Mesendoderm (in vitro differentiated cells): ENCODE results near the gene AGAP3.

ENCODE experiments used
- DNase-seq: peaks from one replicate; pipeline ENCODE4 v3.0.0; 2013
- H2AK5ac ChIP-seq: 2 replicates; pipeline ENCODE4 v1.6.1; 2013; ENCODE audit warnings: low read length, inconsistent platforms
- H2BK120ac ChIP-seq: 2 replicates; pipeline ENCODE4 v1.6.1; 2013; ENCODE audit warnings: low read depth, mild to moderate bottlenecking, low read length, moderate library complexity, mixed read lengths
- H2BK15ac ChIP-seq: replicated peaks from 2 replicates; pipeline ENCODE4 v1.6.1; 2013; ENCODE audit warnings: low read depth, mild to moderate bottlenecking, moderate library complexity
- H2BK5ac ChIP-seq: 2 replicates; pipeline ENCODE4 v1.6.1; 2013; ENCODE audit warnings: low read length, inconsistent platforms
- H3K18ac ChIP-seq: 2 replicates; pipeline ENCODE4 v1.6.1; 2013; ENCODE audit warnings: mild to moderate bottlenecking, low read length, mixed read lengths
- H3K23ac ChIP-seq: one replicate; pipeline ENCODE4 v1.6.1; 2013; ENCODE audit warnings: low read length
- H3K27ac ChIP-seq: 2 replicates; pipeline ENCODE4 v1.5.1; 2013; ENCODE audit warnings: low read depth, mild to moderate bottlenecking, inconsistent platforms, low read length, moderate library complexity
- H3K27me3 ChIP-seq: 2 replicates; pipeline ENCODE4 v1.6.1; 2013; ENCODE audit warnings: low read length, control low read depth, mild to moderate bottlenecking, inconsistent platforms; ENCODE audit not compliant: insufficient read depth, poor library complexity
- H3K36me3 ChIP-seq: 2 replicates; pipeline ENCODE4 v1.6.1; 2013; ENCODE audit warnings: low read length, inconsistent platforms; ENCODE audit not compliant: control insufficient read depth, insufficient read depth
- H3K4ac ChIP-seq: one replicate; pipeline ENCODE4 v1.6.1; 2013; ENCODE audit warnings: low read depth, mild to moderate bottlenecking, low read length, moderate library complexity
- H3K4me1 ChIP-seq: 2 replicates; pipeline ENCODE4 v1.6.1; 2013; ENCODE audit warnings: low read depth, low read length, inconsistent platforms; ENCODE audit not compliant: control insufficient read depth
- H3K4me2 ChIP-seq: 2 replicates; pipeline ENCODE4 v1.6.1; 2013; ENCODE audit warnings: low read length
- H3K4me3 ChIP-seq: 2 replicates; pipeline ENCODE4 v1.5.1; 2013; ENCODE audit warnings: mild to moderate bottlenecking, low read length
- H3K56ac ChIP-seq: one replicate; pipeline ENCODE4 v1.6.1; 2013; ENCODE audit warnings: low read length
- H3K79me1 ChIP-seq: 2 replicates; pipeline ENCODE4 v1.6.1; 2013; ENCODE audit warnings: low read length, inconsistent platforms
- H3K79me2 ChIP-seq: 2 replicates; pipeline ENCODE4 v1.6.1; 2013; ENCODE audit warnings: mild to moderate bottlenecking, low read length; ENCODE audit not compliant: control insufficient read depth, insufficient read depth
- H3K9ac ChIP-seq: 2 replicates; pipeline ENCODE4 v1.6.1; 2013; ENCODE audit warnings: low read length, inconsistent platforms
- H4K5ac ChIP-seq: one replicate; pipeline ENCODE4 v1.6.1; 2013; ENCODE audit warnings: low read length
- H4K8ac ChIP-seq: one replicate; pipeline ENCODE4 v1.6.1; 2013; ENCODE audit warnings: low read depth, mild to moderate bottlenecking, control low read depth, low read length, moderate library complexity
- WGBS: extraction: QIAGEN DNeasy Blood & Tissue Kit; methylation state at CpG from one replicate; pipeline ENCODE4 v1.1.7; 2013; ENCODE audit warnings: low lambda C conversion rate, missing lambda C conversion rate; ENCODE audit not compliant: insufficient coverage; ENCODE audit errors: extremely low coverage; 5-methylcytosine and 5-hydroxymethylcytosine counted together

The AGAP3 gene

DNA sequence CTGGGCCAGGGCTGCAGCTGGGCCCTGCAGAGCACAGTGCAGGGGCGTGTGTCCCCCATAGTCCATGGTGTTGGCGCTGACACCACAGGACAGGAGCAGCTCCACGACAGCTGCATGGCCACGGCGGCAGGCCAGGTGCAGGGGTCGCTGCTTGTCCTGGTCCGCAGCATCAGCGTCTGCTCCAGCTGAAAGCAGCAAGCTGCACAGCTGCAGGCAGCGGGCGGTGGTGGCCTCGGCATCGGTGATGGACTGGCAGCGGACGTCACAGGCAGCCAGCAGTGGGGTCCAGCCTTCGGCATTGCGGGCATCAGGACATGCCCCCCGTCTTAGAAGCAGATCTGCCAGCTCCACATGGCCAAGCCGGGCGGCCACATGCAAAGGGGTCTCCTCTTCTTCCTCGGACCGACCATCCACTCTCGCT is 94.7 kb downstream of the AGAP3 start:
- H3K4me2 ChIP-seq = no peak overlapping the region

GRCh38 chr7:151185762-151186639 is 99.7 kb downstream of the AGAP3 start:
- no peak overlapping the region for H3K27ac ChIP-seq
- H2BK15ac ChIP-seq = no peak overlapping the region
- H2AK5ac ChIP-seq = no peak overlapping the region
- no peak overlapping the region for H4K8ac ChIP-seq
- H3K27me3 ChIP-seq = no peaks in the 10 kb centered on the region
- H3K79me1 ChIP-seq = no peaks in the 10 kb centered on the region
- no peak overlapping the region for H2BK5ac ChIP-seq
- H3K79me2 ChIP-seq = no peaks in the 10 kb centered on the region
- no CpG with 5 or more reads among the region's 16 CpGs for WGBS
- DNase-seq = no peak
- no peak overlapping the region for H2BK120ac ChIP-seq
- no peak overlapping the region for H3K4me2 ChIP-seq
- H3K36me3 ChIP-seq = no peaks in the 10 kb centered on the region
- no peak overlapping the region for H3K56ac ChIP-seq
- no peak overlapping the region for H3K4ac ChIP-seq
- H3K9ac ChIP-seq = no peak overlapping the region
- H3K23ac ChIP-seq = no peak overlapping the region
- no peak overlapping the region for H3K4me3 ChIP-seq
- no peaks in the 10 kb centered on the region for H3K4me1 ChIP-seq
- H4K5ac ChIP-seq = no peak overlapping the region
- H3K18ac ChIP-seq = no peak overlapping the region

More for the DNA sequence above, 94.7 kb downstream of the AGAP3 start:
- H4K8ac ChIP-seq = no peak overlapping the region
- no peak overlapping the region for H2BK120ac ChIP-seq
- H2BK15ac ChIP-seq = no peak overlapping the region
- no peak overlapping the region for H2BK5ac ChIP-seq
- no peak overlapping the region for H3K23ac ChIP-seq
- H3K18ac ChIP-seq = no peak overlapping the region
- H3K36me3 ChIP-seq = no peaks in the 10 kb centered on the region
- H3K79me2 ChIP-seq = no peaks in the 10 kb centered on the region
- no peaks in the 10 kb centered on the region for H3K79me1 ChIP-seq
- no peak overlapping the region for H3K27ac ChIP-seq
- no peaks in the 10 kb centered on the region for H3K27me3 ChIP-seq
- no peaks in the 10 kb centered on the region for H3K4me1 ChIP-seq
- H3K4ac ChIP-seq = no peak overlapping the region
- no peak for DNase-seq
- H3K9ac ChIP-seq = no peak overlapping the region
- no CpG with 5 or more reads among the region's 22 CpGs for whole genome bisulfite sequencing
- H3K4me3 ChIP-seq = no peak overlapping the region
- no peak overlapping the region for H3K56ac ChIP-seq
- H2AK5ac ChIP-seq = no peak overlapping the region
- no peak overlapping the region for H4K5ac ChIP-seq

DNA sequence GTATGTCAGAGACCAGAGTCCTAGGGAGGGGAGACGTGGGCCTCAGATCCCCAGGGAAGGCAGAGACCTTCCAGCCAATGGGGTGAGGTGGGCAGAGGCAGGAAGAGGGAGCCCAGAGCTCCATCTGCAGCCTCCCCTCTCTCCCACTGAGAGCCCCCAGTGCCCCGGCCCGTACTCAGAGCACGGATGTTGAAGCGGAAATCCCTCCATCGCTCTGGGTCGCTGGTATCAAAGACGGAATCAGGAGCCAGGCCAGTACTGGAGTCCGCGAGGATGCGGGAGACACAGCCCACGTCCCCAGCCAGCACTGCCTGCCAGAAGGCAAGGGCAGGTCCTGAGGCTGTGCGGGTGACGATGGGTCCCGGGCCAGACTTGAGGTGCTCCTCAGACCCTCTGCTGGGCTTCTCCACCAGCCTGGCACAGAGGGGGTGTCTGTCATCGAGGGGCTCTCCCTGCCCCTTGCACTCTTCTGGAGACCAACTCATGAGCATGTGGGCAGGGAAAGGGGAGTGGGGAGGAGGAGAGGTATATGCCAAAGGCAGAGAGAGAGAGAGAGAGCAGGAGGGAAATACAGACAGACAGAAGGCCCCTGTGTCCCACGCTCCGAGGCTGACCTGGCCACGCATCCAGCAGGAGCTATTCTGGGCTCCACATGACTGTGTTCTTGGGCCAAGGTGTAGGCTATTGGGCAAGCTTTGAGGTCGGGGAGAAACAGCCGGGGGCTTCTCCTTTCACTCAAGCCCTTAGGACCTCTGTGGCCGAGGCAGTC is 100.5 kb downstream of the AGAP3 start, which contains the start of gene ASB10:
TSS of gene ASB10 (minus strand) at position 611 of the 769 bp plus-strand sequence. CDS start at position 491, 120 bp downstream.
- H2BK15ac ChIP-seq = no peak within 1 kb of the TSS
- DNase-seq = no peak
- no peak within 1 kb of the TSS for H3K4ac ChIP-seq
- H3K4me2 ChIP-seq = no peak within 1 kb of the TSS
- no peaks in the 10 kb centered on the region for H3K79me1 ChIP-seq
- no peaks in the 10 kb centered on the region for H3K79me2 ChIP-seq
- no peaks in the 10 kb centered on the region for H3K36me3 ChIP-seq
- no peak within 1 kb of the TSS for H3K23ac ChIP-seq
- no peak within 1 kb of the TSS for H3K18ac ChIP-seq
- no peak within 1 kb of the TSS for H3K56ac ChIP-seq
- H4K8ac ChIP-seq = no peak within 1 kb of the TSS
- H3K4me3 ChIP-seq = no peak within 1 kb of the TSS
- no peaks in the 10 kb centered on the region for H3K4me1 ChIP-seq
- no peak within 1 kb of the TSS for H3K9ac ChIP-seq
- WGBS = no CpG with 5 or more reads among the region's 22 CpGs
- H3K27me3 ChIP-seq = no peaks in the 10 kb centered on the region
- H4K5ac ChIP-seq = no peak within 1 kb of the TSS
- H2BK120ac ChIP-seq = no peak within 1 kb of the TSS
- H3K27ac ChIP-seq = no peak within 1 kb of the TSS
- H2BK5ac ChIP-seq = no peak within 1 kb of the TSS
- H2AK5ac ChIP-seq = no peak within 1 kb of the TSS

GRCh38 chr7:151187409-151188251 is 101.4 kb downstream of the AGAP3 start:
- Histone ChIP-seq H3K79me1 (no peaks in the 10 kb centered on the region), H3K9ac (no peak overlapping the region), H3K56ac (no peak overlapping the region), H3K23ac (no peak overlapping the region), H3K27ac (no peak overlapping the region), H3K4me2 (no peak overlapping the region), H2BK15ac (no peak overlapping the region), H2BK5ac (no peak overlapping the region), H3K4ac (no peak overlapping the region), H3K27me3 (no peaks in the 10 kb centered on the region), H2BK120ac (no peak overlapping the region), H4K5ac (no peak overlapping the region), H3K36me3 (no peaks in the 10 kb centered on the region), H3K4me3 (no peak overlapping the region), H4K8ac (no peak overlapping the region), H2AK5ac (no peak overlapping the region), H3K18ac (no peak overlapping the region), H3K4me1 (no peaks in the 10 kb centered on the region), H3K79me2 (no peaks in the 10 kb centered on the region)
- no peak for DNase-seq
- no CpG with 5 or more reads among the region's 22 CpGs for WGBS

GRCh38 chr7:151188252-151188542 is 101.9 kb downstream of the AGAP3 start:
- WGBS = no CpG with 5 or more reads among the region's 5 CpGs

More at GRCh38 chr7:151188252-151188542, 101.9 kb downstream of the AGAP3 start:
- H3K4ac ChIP-seq = no peak overlapping the region
- H3K18ac ChIP-seq = no peak overlapping the region
- no peak overlapping the region for H2BK120ac ChIP-seq
- no peak overlapping the region for H3K4me2 ChIP-seq
- H2BK5ac ChIP-seq = no peak overlapping the region
- H3K79me2 ChIP-seq = no peaks in the 10 kb centered on the region
- no peak overlapping the region for H3K56ac ChIP-seq
- DNase-seq = no peak
- no peaks in the 10 kb centered on the region for H3K79me1 ChIP-seq
- H3K4me1 ChIP-seq = no peaks in the 10 kb centered on the region
- H3K27me3 ChIP-seq = no peaks in the 10 kb centered on the region
- H2BK15ac ChIP-seq = no peak overlapping the region
- H3K4me3 ChIP-seq = no peak overlapping the region
- no peak overlapping the region for H3K9ac ChIP-seq
- no peak overlapping the region for H2AK5ac ChIP-seq
- H3K27ac ChIP-seq = no peak overlapping the region
- no peak overlapping the region for H4K8ac ChIP-seq
- H4K5ac ChIP-seq = no peak overlapping the region
- H3K36me3 ChIP-seq = no peaks in the 10 kb centered on the region
- no peak overlapping the region for H3K23ac ChIP-seq
